GM06990 (cell line): ENCODE results near the gene AP2A1.
"Not testable (repeated sequence)": the region's sequence is repeated elsewhere in the genome, so short reads cannot be mapped to it uniquely, and the experiment has no call there.

Source experiments
- DNase-seq: peaks from one replicate; pipeline ENCODE4 v3.0.0-alpha.2; 2011; ENCODE audit not compliant: insufficient read length; ENCODE audit errors: extremely low read depth
- H3K27me3 ChIP-seq: replicated peaks from 2 replicates; pipeline ENCODE4 v1.6.0; 2011; ENCODE audit warnings: low read length; ENCODE audit not compliant: control insufficient read depth, insufficient read depth
- H3K36me3 ChIP-seq: 2 replicates; pipeline ENCODE4 v1.5.1; 2011; ENCODE audit warnings: low read length; ENCODE audit not compliant: control insufficient read depth, insufficient read depth
- H3K4me3 ChIP-seq: replicated peaks from 2 replicates; pipeline ENCODE4 v1.5.1; 2011; ENCODE audit warnings: low read depth, mild to moderate bottlenecking, control low read depth, low read length
- CTCF ChIP-seq: IDR thresholded peaks from 2 replicates; pipeline ENCODE4 v1.5.1; 2011; ENCODE audit warnings: low read length, control low read depth, mild to moderate bottlenecking, inconsistent platforms; ENCODE audit not compliant: insufficient read depth, poor library complexity, severe bottlenecking

AP2A1 gene

GRCh38 chr19:49766930-49767299 is at the start of gene AP2A1:
Gene AP2A1 (plus strand): TSS chr19:49767001. CDS start chr19:49767134, 133 bp downstream.
- TF ChIP-seq CTCF = no peak
- Histone ChIP-seq H3K27me3 (no peaks in the 10 kb centered on the region), H3K4me3 (peak within 1 kb of the TSS; percentile 88), H3K36me3 (no peaks in the 10 kb centered on the region; the same call in 1 of the 2 replicates)
- DNase-seq = no peak

- no peaks in the 10 kb centered on the region for H3K36me3 ChIP-seq
- H3K4me3 ChIP-seq = no peak overlapping the region
- H3K27me3 ChIP-seq = no peaks in the 10 kb centered on the region
- no peak for DNase-seq
- no peak for TF ChIP-seq CTCF
Measured at GRCh38 chr19:49718511-49718910, 48.3 kb upstream of the AP2A1 start.

- H3K4me3 ChIP-seq = no peak overlapping the region
- DNase-seq = no peak
- no peak for TF ChIP-seq CTCF
- no peaks in the 10 kb centered on the region for H3K36me3 ChIP-seq
- no peaks in the 10 kb centered on the region for H3K27me3 ChIP-seq
Measured at GRCh38 chr19:49718991-49719390, 47.8 kb upstream of the AP2A1 start.

- not testable (repeated sequence) for DNase-seq, H3K4me3 ChIP-seq, H3K27me3 ChIP-seq, H3K36me3 ChIP-seq
Measured at GRCh38 chr19:49719420-49719819, 47.4 kb upstream of the AP2A1 start.

GRCh38 chr19:49727217-49728030 is 39.4 kb upstream of the AP2A1 start:
- no peaks in the 10 kb centered on the region for H3K36me3 ChIP-seq
- no peak overlapping the region for H3K4me3 ChIP-seq
- DNase-seq = no peak
- no peak for TF ChIP-seq CTCF
- H3K27me3 ChIP-seq = no peaks in the 10 kb centered on the region; the same call in 1 of the 2 replicates

- no peak for TF ChIP-seq CTCF
- Histone ChIP-seq H3K36me3 (no peaks in the 10 kb centered on the region), H3K27me3 (no peaks in the 10 kb centered on the region; the same call in 1 of the 2 replicates), H3K4me3 (no peak overlapping the region)
- no peak for DNase-seq
Measured at GRCh38 chr19:49730166-49730565, 36.6 kb upstream of the AP2A1 start.
